Measurements from ENCODE around the gene RPS19BP1.

GRCh38 chr22:39502109-39502788 is 30.3 kb downstream of the RPS19BP1 start, which contains the start of gene MIEF1:
- TF ChIP-seq POLR2A (IDR thresholded peaks at IDR 0.05) (peak; percentile 50), CTCF (IDR thresholded peaks at IDR 0.05) (no peak)
